ENCODE measurements around the gene DNAJC3. TPM values are rescaled to one million over a fixed set of nuclear protein-coding genes. Genes with fewer than 3 reads are reported as not detected.
A peak's percentile ranks its signal among the peaks of the same experiment; 100 is the strongest.
"Not testable (repeated sequence)": the region's sequence is repeated elsewhere in the genome, so short reads cannot be mapped to it uniquely, and the experiment has no call there.

DNAJC3 gene
- total RNA-seq, 1 donor from 2014 or later, result 23.5 TPM

DNA sequence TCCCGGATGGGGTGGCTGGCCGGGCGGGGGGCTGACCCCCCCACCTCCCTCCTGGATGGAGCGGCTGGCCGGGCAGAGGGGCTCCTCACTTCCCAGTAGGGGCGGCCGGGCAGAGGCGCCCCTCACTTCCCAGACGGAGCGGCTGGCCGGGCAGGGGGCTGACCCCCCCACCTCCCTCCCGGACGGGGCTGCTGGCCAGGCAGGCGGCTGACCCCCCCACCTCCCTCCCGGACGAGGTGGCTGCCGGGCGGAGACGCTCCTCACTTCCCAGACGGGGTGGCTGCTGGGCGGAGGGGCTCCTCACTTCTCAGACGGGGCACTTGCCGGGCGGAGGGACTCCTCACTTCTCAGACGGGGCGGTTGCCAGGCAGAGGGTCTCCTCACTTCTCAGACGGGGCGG is 14.0 kb downstream of the DNAJC3 start:
- H3K9ac ChIP-seq (ENCODE audit: low read depth in 1 of 3, low read length in 3 of 3); H3K4me1 ChIP-seq (ENCODE audit: control insufficient read depth in 3 of 3, insufficient read depth in 3 of 3, low read length in 3 of 3); H3K4me3 ChIP-seq (ENCODE audit: low read length in 3 of 3); H3K27ac ChIP-seq (ENCODE audit: low read depth, low read length); H3K27me3 ChIP-seq (ENCODE audit: control insufficient read depth in 3 of 3, insufficient read depth in 3 of 3, low read length in 3 of 3); H3K36me3 ChIP-seq (ENCODE audit: control insufficient read depth in 3 of 3, insufficient read depth in 3 of 3, low read length in 3 of 3); H3K9me3 ChIP-seq (ENCODE audit: control insufficient read depth in 3 of 3, low read length in 3 of 3): not testable (repeated sequence)

DNA sequence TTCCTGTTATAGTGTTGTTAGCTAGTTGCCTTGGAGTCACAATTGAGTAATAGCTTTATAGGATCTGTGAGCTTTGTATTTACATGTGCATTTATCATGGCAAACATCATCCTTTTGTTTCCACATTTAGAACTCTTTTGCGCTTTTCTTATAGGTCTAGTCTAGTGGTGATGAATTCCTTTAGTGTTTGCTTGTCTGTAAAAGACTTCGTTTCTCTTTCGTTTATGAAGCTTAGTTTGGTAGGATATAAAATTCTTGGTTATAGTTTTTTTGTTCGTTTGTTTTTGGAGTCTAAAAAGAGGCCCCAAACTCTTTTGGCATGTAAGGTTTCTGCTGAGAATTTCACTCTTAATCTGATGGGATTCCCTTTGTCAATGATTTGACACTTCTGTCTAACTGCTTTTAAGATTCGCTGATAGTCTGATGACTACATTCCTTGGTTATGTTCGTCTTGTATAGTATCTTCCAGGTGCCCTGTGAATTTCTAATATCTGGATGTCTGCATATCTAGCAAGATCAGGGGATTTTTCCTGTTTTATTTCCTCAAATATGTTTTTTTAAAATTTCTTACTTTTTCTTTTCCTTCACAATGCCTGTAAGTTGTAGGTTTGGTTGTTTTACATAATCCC is 20.2 kb downstream of the DNAJC3 start:
- Histone ChIP-seq H3K4me1 (ENCODE audit: control insufficient read depth in 3 of 3, insufficient read depth in 3 of 3, low read length in 3 of 3) (peaks cover 5 to 11% (median 10%) of the 10 kb centered on the region in 3 donors), H3K36me3 (ENCODE audit: control insufficient read depth in 3 of 3, insufficient read depth in 3 of 3, low read length in 3 of 3) (no peaks in the 10 kb centered on the region), H3K27ac (ENCODE audit: low read depth, low read length) (no peak overlapping the region), H3K9me3 (ENCODE audit: control insufficient read depth in 3 of 3, low read length in 3 of 3) (peaks cover 0 to 2% (median 0%) of the 10 kb centered on the region in 3 donors), H3K4me3 (ENCODE audit: low read length in 3 of 3) (no peak overlapping the region), H3K27me3 (ENCODE audit: control insufficient read depth in 3 of 3, insufficient read depth in 3 of 3, low read length in 3 of 3) (no peaks in the 10 kb centered on the region), H3K9ac (ENCODE audit: low read depth in 1 of 3, low read length in 3 of 3) (no peak overlapping the region)

DNA sequence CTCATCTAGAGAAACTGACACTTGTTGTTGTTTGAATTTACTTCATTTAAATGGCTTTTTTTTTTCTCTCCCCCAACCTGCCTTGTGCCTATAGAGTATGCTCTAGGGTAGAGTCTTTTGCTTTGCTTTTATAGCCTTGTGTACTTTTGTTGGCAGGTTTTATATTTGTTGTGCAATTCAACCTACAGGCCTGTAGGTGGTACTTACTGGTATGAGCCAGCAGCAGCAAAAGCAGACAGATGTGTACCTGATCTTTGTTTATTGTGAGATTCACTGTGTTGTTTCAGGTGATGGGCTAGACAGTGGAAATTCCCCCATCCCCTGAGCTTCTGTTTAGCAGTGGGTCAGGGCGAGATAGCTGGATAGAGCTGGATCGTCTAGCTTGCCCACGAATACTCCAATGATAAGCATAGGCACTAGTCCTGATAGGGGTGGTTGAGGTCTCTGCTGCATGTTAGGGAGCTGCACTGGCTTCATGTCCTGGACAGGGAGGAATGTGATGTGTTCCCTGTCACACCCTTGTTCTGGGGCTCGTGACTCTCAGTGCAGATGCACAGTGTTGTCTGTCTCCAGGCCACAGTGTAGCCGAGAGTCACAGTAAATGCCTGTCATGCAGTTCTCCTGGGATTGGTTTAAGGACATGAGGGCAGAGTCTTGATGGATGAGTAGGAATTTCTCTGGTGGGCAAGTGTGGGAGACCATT is 21.3 kb downstream of the DNAJC3 start:
- H3K27ac ChIP-seq (ENCODE audit: low read depth, low read length), result no peak overlapping the region
- H3K9me3 ChIP-seq (ENCODE audit: control insufficient read depth in 3 of 3, low read length in 3 of 3), result peaks cover 0 to 2% (median 0%) of the 10 kb centered on the region in 3 donors
- H3K4me3 ChIP-seq (ENCODE audit: low read length in 3 of 3), result peak overlapping the region in 1 of 3 donors; percentile 14
- peaks cover 5 to 11% (median 11%) of the 10 kb centered on the region in 3 donors for H3K4me1 ChIP-seq (ENCODE audit: control insufficient read depth in 3 of 3, insufficient read depth in 3 of 3, low read length in 3 of 3)
- no peak overlapping the region for H3K9ac ChIP-seq (ENCODE audit: low read depth in 1 of 3, low read length in 3 of 3)
- H3K36me3 ChIP-seq (ENCODE audit: control insufficient read depth in 3 of 3, insufficient read depth in 3 of 3, low read length in 3 of 3), result no peaks in the 10 kb centered on the region
- H3K27me3 ChIP-seq (ENCODE audit: control insufficient read depth in 3 of 3, insufficient read depth in 3 of 3, low read length in 3 of 3), result no peaks in the 10 kb centered on the region

DNA sequence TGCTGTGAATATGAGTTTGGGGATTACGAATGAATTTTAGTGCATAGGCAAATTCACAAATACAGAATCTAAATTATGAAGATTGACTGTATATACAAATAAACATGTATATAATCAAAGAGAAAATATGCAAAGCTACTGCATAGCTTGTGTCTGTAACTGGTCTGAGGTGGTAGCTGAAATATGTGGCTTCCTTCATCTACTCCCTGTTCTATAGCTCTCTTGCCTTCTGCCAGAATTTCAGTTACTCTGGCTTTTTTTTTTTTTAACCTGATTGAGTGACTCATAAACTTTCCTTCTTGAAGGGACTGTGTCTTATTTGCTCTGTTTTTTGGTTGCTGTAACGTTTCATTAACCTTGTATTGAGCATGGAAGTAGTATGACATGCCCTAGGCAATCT is 26.6 kb downstream of the DNAJC3 start:
- H3K27ac ChIP-seq (ENCODE audit: low read depth, low read length), result no peak overlapping the region
- no peak overlapping the region for H3K9ac ChIP-seq (ENCODE audit: low read depth in 1 of 3, low read length in 3 of 3)
- H3K27me3 ChIP-seq (ENCODE audit: control insufficient read depth in 3 of 3, insufficient read depth in 3 of 3, low read length in 3 of 3), result no peaks in the 10 kb centered on the region
- no peaks in the 10 kb centered on the region for H3K9me3 ChIP-seq (ENCODE audit: control insufficient read depth in 3 of 3, low read length in 3 of 3)
- H3K36me3 ChIP-seq (ENCODE audit: control insufficient read depth in 3 of 3, insufficient read depth in 3 of 3, low read length in 3 of 3), result no peaks in the 10 kb centered on the region
- no peak overlapping the region for H3K4me3 ChIP-seq (ENCODE audit: low read length in 3 of 3)
- H3K4me1 ChIP-seq (ENCODE audit: control insufficient read depth in 3 of 3, insufficient read depth in 3 of 3, low read length in 3 of 3), result peaks cover 6 to 16% (median 9%) of the 10 kb centered on the region in 3 donors

DNA sequence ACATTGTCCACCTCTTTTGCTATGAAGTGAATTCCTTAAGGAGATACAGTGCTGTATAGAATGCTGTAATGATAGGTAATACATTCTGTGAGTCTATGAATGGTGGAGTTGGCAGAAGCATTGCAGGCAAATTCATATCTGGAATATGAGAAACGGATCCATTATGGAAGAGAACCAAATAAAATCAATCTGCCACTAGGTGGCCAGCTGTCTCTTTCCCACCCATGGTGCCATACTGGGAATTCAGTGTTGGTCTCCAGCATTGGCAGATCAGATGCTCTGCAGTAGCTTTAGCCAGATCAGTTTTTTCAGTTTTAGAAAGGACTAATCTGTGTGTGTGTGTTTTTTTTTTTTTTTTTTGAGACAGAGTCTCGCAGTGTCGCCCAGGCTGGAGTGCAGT is 27.6 kb downstream of the DNAJC3 start:
- H3K9me3 ChIP-seq (ENCODE audit: control insufficient read depth in 3 of 3, low read length in 3 of 3), result no peaks in the 10 kb centered on the region
- peaks cover 5 to 16% (median 6%) of the 10 kb centered on the region in 3 donors for H3K4me1 ChIP-seq (ENCODE audit: control insufficient read depth in 3 of 3, insufficient read depth in 3 of 3, low read length in 3 of 3)
- H3K9ac ChIP-seq (ENCODE audit: low read depth in 1 of 3, low read length in 3 of 3), result no peak overlapping the region
- no peaks in the 10 kb centered on the region for H3K27me3 ChIP-seq (ENCODE audit: control insufficient read depth in 3 of 3, insufficient read depth in 3 of 3, low read length in 3 of 3)
- no peak overlapping the region for H3K4me3 ChIP-seq (ENCODE audit: low read length in 3 of 3)
- H3K27ac ChIP-seq (ENCODE audit: low read depth, low read length), result no peak overlapping the region
- H3K36me3 ChIP-seq (ENCODE audit: control insufficient read depth in 3 of 3, insufficient read depth in 3 of 3, low read length in 3 of 3), result no peaks in the 10 kb centered on the region

DNA sequence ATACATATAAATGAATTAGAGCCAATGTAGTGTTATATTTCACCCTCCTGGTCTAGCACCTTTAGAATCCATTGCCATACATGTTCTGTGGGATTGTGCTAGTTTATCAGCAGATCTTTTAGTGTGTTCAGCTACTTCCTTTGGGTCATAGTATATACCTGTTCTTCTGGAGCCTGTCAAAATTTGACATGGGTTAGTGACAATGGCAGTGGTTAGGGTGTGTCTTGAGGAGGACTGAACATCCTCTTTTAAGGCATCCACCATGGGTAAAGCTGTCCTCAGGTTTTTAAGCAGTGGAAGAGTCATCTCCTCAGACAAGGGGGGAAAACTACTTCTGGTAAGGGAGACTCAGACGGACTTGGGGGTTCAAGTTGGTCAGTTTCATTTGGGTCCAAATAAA is 29.4 kb downstream of the DNAJC3 start:
- Histone ChIP-seq H3K36me3 (ENCODE audit: control insufficient read depth in 3 of 3, insufficient read depth in 3 of 3, low read length in 3 of 3) (peaks cover 0 to 3% (median 0%) of the 10 kb centered on the region in 3 donors), H3K4me3 (ENCODE audit: low read length in 3 of 3) (no peak overlapping the region), H3K27me3 (ENCODE audit: control insufficient read depth in 3 of 3, insufficient read depth in 3 of 3, low read length in 3 of 3) (no peaks in the 10 kb centered on the region), H3K9ac (ENCODE audit: low read depth in 1 of 3, low read length in 3 of 3) (no peak overlapping the region), H3K27ac (ENCODE audit: low read depth, low read length) (no peak overlapping the region), H3K4me1 (ENCODE audit: control insufficient read depth in 3 of 3, insufficient read depth in 3 of 3, low read length in 3 of 3) (peaks cover 3 to 12% (median 5%) of the 10 kb centered on the region in 3 donors), H3K9me3 (ENCODE audit: control insufficient read depth in 3 of 3, low read length in 3 of 3) (no peaks in the 10 kb centered on the region)

DNA sequence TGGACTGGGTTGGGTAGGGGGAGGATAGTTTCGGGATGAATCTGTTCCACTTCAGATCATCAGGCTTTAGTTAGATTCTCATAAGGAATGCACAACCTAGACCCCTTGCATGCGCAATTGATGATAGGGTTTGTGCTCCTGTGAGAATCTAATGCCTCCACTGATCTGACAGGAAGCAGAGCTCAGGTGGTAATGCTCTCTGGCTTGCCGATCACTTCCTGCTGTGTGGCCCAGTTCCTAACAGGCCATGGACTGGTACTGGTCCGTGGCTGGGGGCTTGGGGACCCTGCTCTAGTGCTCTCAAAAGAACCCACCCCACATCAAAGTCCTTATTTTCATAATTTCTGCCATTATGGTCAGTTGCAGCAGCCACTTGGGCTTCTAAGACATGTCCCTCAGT is 30.1 kb downstream of the DNAJC3 start:
- no peak overlapping the region for H3K9ac ChIP-seq (ENCODE audit: low read depth in 1 of 3, low read length in 3 of 3)
- no peaks in the 10 kb centered on the region for H3K9me3 ChIP-seq (ENCODE audit: control insufficient read depth in 3 of 3, low read length in 3 of 3)
- H3K36me3 ChIP-seq (ENCODE audit: control insufficient read depth in 3 of 3, insufficient read depth in 3 of 3, low read length in 3 of 3), result peaks cover 0 to 4% (median 0%) of the 10 kb centered on the region in 3 donors
- H3K4me3 ChIP-seq (ENCODE audit: low read length in 3 of 3), result no peak overlapping the region
- peaks cover 3 to 12% (median 5%) of the 10 kb centered on the region in 3 donors for H3K4me1 ChIP-seq (ENCODE audit: control insufficient read depth in 3 of 3, insufficient read depth in 3 of 3, low read length in 3 of 3)
- no peak overlapping the region for H3K27ac ChIP-seq (ENCODE audit: low read depth, low read length)
- H3K27me3 ChIP-seq (ENCODE audit: control insufficient read depth in 3 of 3, insufficient read depth in 3 of 3, low read length in 3 of 3), result no peaks in the 10 kb centered on the region

GRCh38 chr13:95707442-95708390 is 30.8 kb downstream of the DNAJC3 start:
- Histone ChIP-seq H3K9me3 (ENCODE audit: control insufficient read depth in 3 of 3, low read length in 3 of 3) (no peaks in the 10 kb centered on the region), H3K27me3 (ENCODE audit: control insufficient read depth in 3 of 3, insufficient read depth in 3 of 3, low read length in 3 of 3) (no peaks in the 10 kb centered on the region), H3K27ac (ENCODE audit: low read depth, low read length) (no peak overlapping the region)

GRCh38 chr13:95708391-95708774 is 31.4 kb downstream of the DNAJC3 start:
- H3K9me3 ChIP-seq (ENCODE audit: control insufficient read depth in 3 of 3, low read length in 3 of 3), result no peaks in the 10 kb centered on the region
- no peak overlapping the region for H3K9ac ChIP-seq (ENCODE audit: low read depth in 1 of 3, low read length in 3 of 3)
- no peak overlapping the region for H3K27ac ChIP-seq (ENCODE audit: low read depth, low read length)
- peaks cover 6 to 8% (median 7%) of the 10 kb centered on the region in 3 donors for H3K36me3 ChIP-seq (ENCODE audit: control insufficient read depth in 3 of 3, insufficient read depth in 3 of 3, low read length in 3 of 3)
- peaks cover 2 to 9% (median 5%) of the 10 kb centered on the region in 3 donors for H3K4me1 ChIP-seq (ENCODE audit: control insufficient read depth in 3 of 3, insufficient read depth in 3 of 3, low read length in 3 of 3)
- H3K4me3 ChIP-seq (ENCODE audit: low read length in 3 of 3), result no peak overlapping the region
- H3K27me3 ChIP-seq (ENCODE audit: control insufficient read depth in 3 of 3, insufficient read depth in 3 of 3, low read length in 3 of 3), result no peaks in the 10 kb centered on the region

More at GRCh38 chr13:95707442-95708390, 30.8 kb downstream of the DNAJC3 start:
- H3K9ac ChIP-seq (ENCODE audit: low read depth in 1 of 3, low read length in 3 of 3), result no peak overlapping the region
- H3K4me3 ChIP-seq (ENCODE audit: low read length in 3 of 3), result no peak overlapping the region
- H3K36me3 ChIP-seq (ENCODE audit: control insufficient read depth in 3 of 3, insufficient read depth in 3 of 3, low read length in 3 of 3), result peaks cover 2 to 6% (median 5%) of the 10 kb centered on the region in 3 donors
- peaks cover 3 to 12% (median 5%) of the 10 kb centered on the region in 3 donors for H3K4me1 ChIP-seq (ENCODE audit: control insufficient read depth in 3 of 3, insufficient read depth in 3 of 3, low read length in 3 of 3)
